ENCODE data around the gene TMEM38A.
"Not testable (repeated sequence)": the region's sequence is repeated elsewhere in the genome, so short reads cannot be mapped to it uniquely, and the experiment has no call there.

Gene TMEM38A

DNA sequence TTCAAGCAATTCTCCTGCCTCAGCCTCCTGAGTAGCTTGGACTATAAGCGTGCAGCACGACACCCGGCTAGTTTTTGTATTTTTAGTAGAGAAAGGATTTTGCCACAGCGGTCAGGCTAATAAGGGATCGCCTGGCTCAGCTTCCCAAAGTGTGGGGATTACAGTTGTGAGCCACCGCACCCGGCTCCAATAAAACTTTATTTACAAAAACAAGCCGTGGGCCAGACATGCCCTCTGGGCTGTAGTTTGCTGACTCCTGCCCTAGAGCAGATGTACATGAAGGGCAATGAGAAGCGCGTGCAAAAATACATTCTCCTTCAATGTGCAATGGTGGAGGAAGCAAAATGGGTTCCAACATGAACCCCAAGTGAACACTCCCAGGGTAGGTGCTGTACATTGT, 19.2 kb upstream of the TMEM38A start:
- H3K4me1 ChIP-seq (ENCODE audit: control insufficient read depth, insufficient read depth, low read length): no peaks in the 10 kb centered on the region
- no peaks in the 10 kb centered on the region for H3K9me3 ChIP-seq (ENCODE audit: control insufficient read depth, low read length)
- no peak overlapping the region for H3K4me3 ChIP-seq (ENCODE audit: low read length)
- H3K27me3 ChIP-seq (ENCODE audit: control insufficient read depth, insufficient read depth, low read length): no peaks in the 10 kb centered on the region
- no peak overlapping the region for H3K9ac ChIP-seq (ENCODE audit: low read length)
- H3K36me3 ChIP-seq (ENCODE audit: control insufficient read depth, insufficient read depth, low read length): peaks cover 2% of the 10 kb centered on the region

DNA sequence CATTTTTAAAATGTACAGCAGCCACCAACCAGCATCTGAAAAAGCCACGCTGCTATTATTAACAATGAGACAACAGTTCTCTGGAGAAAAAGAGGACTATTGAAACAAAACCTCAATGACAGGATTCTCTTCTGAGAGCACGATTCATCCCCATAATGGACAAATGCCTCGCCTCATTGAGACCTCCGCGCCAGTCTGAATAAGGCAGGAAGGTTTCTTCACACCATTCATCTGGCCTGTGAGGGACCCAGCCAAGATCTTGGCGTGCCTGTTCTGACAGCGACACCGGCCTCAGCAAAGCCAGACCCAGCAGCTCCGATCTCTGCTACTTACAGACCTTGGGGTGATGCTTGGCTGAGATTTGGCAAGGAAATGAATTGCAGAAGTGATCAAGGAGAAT, 15.8 kb upstream of the TMEM38A start:
- H3K36me3 ChIP-seq (ENCODE audit: control insufficient read depth, insufficient read depth, low read length): peaks cover 6% of the 10 kb centered on the region
- H3K4me3 ChIP-seq (ENCODE audit: low read length): no peak overlapping the region
- H3K4me1 ChIP-seq (ENCODE audit: control insufficient read depth, insufficient read depth, low read length): no peaks in the 10 kb centered on the region
- H3K27me3 ChIP-seq (ENCODE audit: control insufficient read depth, insufficient read depth, low read length): no peaks in the 10 kb centered on the region
- no peaks in the 10 kb centered on the region for H3K9me3 ChIP-seq (ENCODE audit: control insufficient read depth, low read length)
- no peak overlapping the region for H3K9ac ChIP-seq (ENCODE audit: low read length)

DNA sequence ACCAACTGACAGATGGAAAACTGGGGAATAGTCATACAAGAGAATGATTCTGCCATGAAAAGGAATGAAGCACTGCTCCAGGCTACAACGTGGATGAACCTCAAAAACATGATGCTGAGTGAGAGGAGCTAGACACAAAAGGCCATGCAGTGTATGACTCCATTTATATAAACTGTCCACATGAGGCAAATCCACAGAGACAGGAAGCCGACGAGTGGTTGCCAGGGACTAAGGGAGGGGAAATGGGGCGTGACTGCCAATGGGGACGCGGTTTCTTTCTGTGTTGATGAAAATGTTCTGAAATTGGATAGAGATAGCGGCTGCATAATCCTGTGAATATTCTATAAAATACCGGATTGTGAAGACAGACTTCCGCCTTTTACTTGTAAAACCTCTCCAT, 11.2 kb upstream of the TMEM38A start:
- no peaks in the 10 kb centered on the region for H3K27me3 ChIP-seq (ENCODE audit: control insufficient read depth, insufficient read depth, low read length)
- no peaks in the 10 kb centered on the region for H3K9me3 ChIP-seq (ENCODE audit: control insufficient read depth, low read length)
- no peak overlapping the region for H3K9ac ChIP-seq (ENCODE audit: low read length)
- no peaks in the 10 kb centered on the region for H3K4me1 ChIP-seq (ENCODE audit: control insufficient read depth, insufficient read depth, low read length)
- no peak overlapping the region for H3K4me3 ChIP-seq (ENCODE audit: low read length)
- H3K36me3 ChIP-seq (ENCODE audit: control insufficient read depth, insufficient read depth, low read length): peaks cover 11% of the 10 kb centered on the region

DNA sequence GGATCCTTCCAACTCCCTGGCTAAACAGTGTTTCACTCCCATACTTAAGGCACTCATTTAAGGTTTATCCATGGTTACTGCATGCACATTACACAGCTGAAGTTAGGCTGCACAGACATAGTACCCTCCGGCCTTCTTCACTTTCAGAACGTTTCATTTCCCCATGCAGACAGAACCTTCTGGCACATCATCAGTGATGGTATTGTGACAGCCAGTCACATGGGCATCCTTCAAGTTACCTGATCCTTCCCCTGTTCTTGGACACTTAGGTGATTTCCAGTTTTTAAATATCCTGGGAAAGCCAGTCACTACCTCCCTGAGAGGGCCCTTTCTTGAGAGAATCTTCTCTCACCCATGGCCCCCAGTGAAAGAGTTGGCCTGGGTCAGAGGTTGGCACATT, 10.1 kb upstream of the TMEM38A start:
- Histone ChIP-seq H3K9ac (ENCODE audit: low read length) (no peak overlapping the region), H3K9me3 (ENCODE audit: control insufficient read depth, low read length) (no peaks in the 10 kb centered on the region), H3K36me3 (ENCODE audit: control insufficient read depth, insufficient read depth, low read length) (peaks cover 11% of the 10 kb centered on the region), H3K27me3 (ENCODE audit: control insufficient read depth, insufficient read depth, low read length) (no peaks in the 10 kb centered on the region), H3K4me1 (ENCODE audit: control insufficient read depth, insufficient read depth, low read length) (no peaks in the 10 kb centered on the region), H3K4me3 (ENCODE audit: low read length) (no peak overlapping the region)

DNA sequence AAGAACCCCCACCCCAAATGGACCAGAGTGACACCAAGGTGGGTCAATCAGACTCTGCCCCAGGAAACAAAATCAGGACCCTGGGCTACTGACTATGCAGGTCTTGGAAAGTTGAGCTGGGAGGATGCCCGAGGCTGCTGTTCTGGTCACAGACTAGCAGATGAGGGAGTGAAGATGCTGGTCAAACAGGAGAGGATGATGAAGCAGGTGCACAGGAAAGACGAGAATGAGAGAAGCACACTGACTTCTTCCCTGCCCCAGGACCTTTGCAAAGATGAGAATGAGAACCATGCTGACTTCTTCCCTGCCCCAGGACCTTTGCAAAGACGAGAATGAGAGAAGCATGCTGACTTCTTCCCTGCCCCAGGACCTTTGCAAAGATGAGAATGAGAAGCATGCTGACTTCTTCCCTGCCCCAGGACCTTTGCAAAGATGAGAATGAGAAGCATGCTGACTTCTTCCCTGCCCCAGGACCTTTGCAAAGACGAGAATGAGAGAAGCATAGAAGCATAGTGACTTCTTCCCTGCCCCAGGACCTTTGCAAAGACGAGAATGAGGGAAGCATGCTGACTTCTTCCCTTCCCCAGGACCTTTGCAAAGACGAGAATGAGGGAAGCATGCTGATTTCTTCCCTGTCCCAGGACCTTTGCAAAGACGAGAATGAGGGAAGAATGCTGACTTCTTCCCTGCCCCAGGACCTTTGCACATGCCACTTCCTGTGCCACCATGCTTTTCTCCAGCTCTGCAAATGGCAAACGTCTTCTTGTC, 9.3 kb upstream of the TMEM38A start:
- not testable (repeated sequence) for H3K9ac ChIP-seq (ENCODE audit: low read length); H3K9me3 ChIP-seq (ENCODE audit: control insufficient read depth, low read length); H3K36me3 ChIP-seq (ENCODE audit: control insufficient read depth, insufficient read depth, low read length); H3K27me3 ChIP-seq (ENCODE audit: control insufficient read depth, insufficient read depth, low read length); H3K4me1 ChIP-seq (ENCODE audit: control insufficient read depth, insufficient read depth, low read length); H3K4me3 ChIP-seq (ENCODE audit: low read length)

DNA sequence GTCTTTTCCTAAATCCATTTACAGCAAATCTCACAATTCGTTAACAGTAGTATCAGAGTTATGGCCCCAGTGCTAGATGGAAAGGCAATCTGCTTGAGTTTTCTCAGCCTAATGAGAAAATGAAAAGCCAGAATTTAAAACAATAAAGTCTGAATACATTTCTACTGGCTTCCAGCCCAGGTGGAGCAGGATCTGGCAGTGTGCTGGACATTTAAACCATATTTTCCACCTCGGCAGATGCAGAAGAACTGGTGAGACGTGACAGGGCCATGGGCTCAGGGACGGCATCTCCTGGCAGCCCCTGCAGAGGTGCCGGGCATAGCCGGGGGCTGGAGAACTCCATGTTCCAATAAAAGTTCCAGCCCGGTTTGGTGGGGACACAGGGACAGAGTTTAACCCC, 8.1 kb upstream of the TMEM38A start:
- Histone ChIP-seq H3K27me3 (ENCODE audit: control insufficient read depth, insufficient read depth, low read length) (no peaks in the 10 kb centered on the region), H3K9ac (ENCODE audit: low read length) (no peak overlapping the region), H3K36me3 (ENCODE audit: control insufficient read depth, insufficient read depth, low read length) (peaks cover 5% of the 10 kb centered on the region), H3K4me1 (ENCODE audit: control insufficient read depth, insufficient read depth, low read length) (no peaks in the 10 kb centered on the region), H3K4me3 (ENCODE audit: low read length) (no peak overlapping the region), H3K9me3 (ENCODE audit: control insufficient read depth, low read length) (no peaks in the 10 kb centered on the region)

DNA sequence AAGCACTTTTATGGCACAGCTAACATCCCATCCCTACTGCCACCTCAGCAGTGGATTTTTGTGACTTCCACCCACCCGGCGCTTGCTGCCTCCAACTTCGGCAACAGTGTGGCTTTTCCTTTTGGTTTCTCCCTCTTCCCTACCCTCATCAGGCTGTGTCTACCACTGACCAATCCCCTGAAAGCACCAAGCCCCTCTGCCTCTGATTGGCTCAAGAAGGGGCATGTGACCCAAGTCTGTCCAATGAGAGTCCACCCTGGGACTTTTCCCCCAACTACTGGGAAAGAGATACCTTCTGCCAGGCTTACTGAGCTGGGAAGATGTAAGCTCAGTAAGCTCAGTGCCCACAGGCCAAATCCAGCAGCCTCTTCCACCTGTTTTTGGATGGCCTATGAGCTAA, 6.8 kb upstream of the TMEM38A start:
- H3K4me1 ChIP-seq (ENCODE audit: control insufficient read depth, insufficient read depth, low read length): peaks cover 7% of the 10 kb centered on the region
- H3K4me3 ChIP-seq (ENCODE audit: low read length): no peak overlapping the region
- no peaks in the 10 kb centered on the region for H3K27me3 ChIP-seq (ENCODE audit: control insufficient read depth, insufficient read depth, low read length)
- H3K9me3 ChIP-seq (ENCODE audit: control insufficient read depth, low read length): no peaks in the 10 kb centered on the region
- no peak overlapping the region for H3K9ac ChIP-seq (ENCODE audit: low read length)
- H3K36me3 ChIP-seq (ENCODE audit: control insufficient read depth, insufficient read depth, low read length): peaks cover 5% of the 10 kb centered on the region

DNA sequence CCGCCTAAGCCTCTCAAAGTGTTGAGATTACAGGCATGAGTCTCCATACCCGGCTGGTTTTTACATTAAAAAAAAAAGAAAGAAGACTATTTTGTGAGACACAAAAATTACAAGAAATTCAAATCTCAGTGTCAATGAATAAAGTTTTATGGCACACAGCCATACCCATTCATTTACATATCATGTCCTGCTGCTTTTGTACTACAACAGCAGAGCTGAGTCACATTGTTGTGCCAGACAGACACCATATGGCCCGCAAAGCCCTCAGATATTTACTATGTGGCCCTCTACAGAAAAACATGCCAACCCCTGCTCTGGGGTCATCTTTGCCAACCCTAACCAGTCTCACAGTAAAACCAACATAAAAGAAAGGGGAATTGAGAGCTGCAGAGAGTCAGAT, 6.3 kb upstream of the TMEM38A start:
- Histone ChIP-seq H3K4me3 (ENCODE audit: low read length) (no peak overlapping the region), H3K9me3 (ENCODE audit: control insufficient read depth, low read length) (no peaks in the 10 kb centered on the region), H3K4me1 (ENCODE audit: control insufficient read depth, insufficient read depth, low read length) (peaks cover 12% of the 10 kb centered on the region), H3K27me3 (ENCODE audit: control insufficient read depth, insufficient read depth, low read length) (no peaks in the 10 kb centered on the region), H3K36me3 (ENCODE audit: control insufficient read depth, insufficient read depth, low read length) (peaks cover 5% of the 10 kb centered on the region), H3K9ac (ENCODE audit: low read length) (no peak overlapping the region)

DNA sequence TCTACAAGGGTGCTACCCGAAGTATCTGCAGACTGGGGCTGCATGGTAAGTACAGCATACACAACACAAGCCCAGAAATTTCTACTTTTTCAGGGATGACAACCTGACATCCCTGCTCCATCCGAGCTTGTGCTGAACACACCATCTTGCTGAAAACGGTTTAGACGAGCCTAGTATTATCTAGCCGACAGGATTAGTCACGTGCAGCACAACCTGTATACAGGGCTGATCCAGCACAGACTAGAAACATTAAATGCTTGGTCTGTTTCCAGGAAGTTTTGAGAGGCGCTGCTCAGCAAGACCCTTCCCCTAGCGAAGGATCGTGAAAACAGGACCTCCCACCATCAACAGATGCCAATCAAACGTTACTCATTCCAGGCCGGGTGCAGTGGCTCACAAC, 5.2 kb upstream of the TMEM38A start:
- no peak overlapping the region for H3K4me3 ChIP-seq (ENCODE audit: low read length)
- H3K9ac ChIP-seq (ENCODE audit: low read length): no peak overlapping the region
- H3K36me3 ChIP-seq (ENCODE audit: control insufficient read depth, insufficient read depth, low read length): peaks cover 5% of the 10 kb centered on the region
- H3K9me3 ChIP-seq (ENCODE audit: control insufficient read depth, low read length): no peaks in the 10 kb centered on the region
- H3K27me3 ChIP-seq (ENCODE audit: control insufficient read depth, insufficient read depth, low read length): no peaks in the 10 kb centered on the region
- peaks cover 12% of the 10 kb centered on the region for H3K4me1 ChIP-seq (ENCODE audit: control insufficient read depth, insufficient read depth, low read length)

DNA sequence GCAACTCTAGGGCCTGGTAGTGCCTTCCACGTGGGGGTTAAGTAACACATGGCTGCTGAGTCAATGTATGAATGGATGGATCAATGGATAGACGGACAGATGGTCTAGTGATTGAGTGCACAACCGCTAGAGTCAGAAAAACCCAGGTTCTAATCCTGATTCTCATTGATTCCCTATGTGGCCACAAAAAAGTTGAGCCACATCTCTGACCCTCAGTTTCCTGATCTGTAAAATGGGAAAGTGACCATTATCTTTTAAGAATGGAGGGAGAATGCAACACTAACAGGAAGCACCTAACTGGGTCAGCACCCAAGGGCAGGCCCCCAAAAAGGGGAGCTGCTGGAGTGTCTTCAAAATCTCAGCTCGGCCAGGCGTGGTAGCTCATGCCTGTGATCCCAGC, 3.6 kb upstream of the TMEM38A start:
- Histone ChIP-seq H3K4me3 (ENCODE audit: low read length) (no peak overlapping the region), H3K9ac (ENCODE audit: low read length) (no peak overlapping the region), H3K9me3 (ENCODE audit: control insufficient read depth, low read length) (no peaks in the 10 kb centered on the region), H3K27me3 (ENCODE audit: control insufficient read depth, insufficient read depth, low read length) (no peaks in the 10 kb centered on the region), H3K4me1 (ENCODE audit: control insufficient read depth, insufficient read depth, low read length) (peaks cover 12% of the 10 kb centered on the region), H3K36me3 (ENCODE audit: control insufficient read depth, insufficient read depth, low read length) (peaks cover 4% of the 10 kb centered on the region)

DNA sequence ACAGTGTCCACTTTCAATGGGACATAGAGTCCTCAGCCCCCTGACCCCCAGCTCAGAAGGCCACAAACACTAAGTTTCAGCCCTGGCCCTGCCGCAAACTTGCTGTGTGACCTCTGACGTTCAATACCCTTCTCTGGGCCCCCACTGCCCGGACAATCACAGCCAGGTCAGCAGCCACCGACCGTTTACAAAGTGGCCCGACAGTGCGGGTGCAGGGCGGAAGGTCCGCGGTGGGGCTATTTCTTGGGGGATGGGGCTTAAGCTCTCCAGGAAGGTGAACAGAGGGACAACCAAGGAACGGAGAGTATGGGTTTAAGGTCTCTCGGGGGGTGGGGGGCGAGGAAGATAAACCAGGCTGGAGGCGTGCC, 1.5 kb upstream of the TMEM38A start:
- no peaks in the 10 kb centered on the region for H3K36me3 ChIP-seq (ENCODE audit: control insufficient read depth, insufficient read depth, low read length)
- H3K27me3 ChIP-seq (ENCODE audit: control insufficient read depth, insufficient read depth, low read length): no peaks in the 10 kb centered on the region
- no peaks in the 10 kb centered on the region for H3K9me3 ChIP-seq (ENCODE audit: control insufficient read depth, low read length)
- H3K4me1 ChIP-seq (ENCODE audit: control insufficient read depth, insufficient read depth, low read length): peaks cover 23% of the 10 kb centered on the region
- H3K4me3 ChIP-seq (ENCODE audit: low read length): peak overlapping the region; percentile 68
- peak overlapping the region; percentile 71 for H3K9ac ChIP-seq (ENCODE audit: low read length)

DNA sequence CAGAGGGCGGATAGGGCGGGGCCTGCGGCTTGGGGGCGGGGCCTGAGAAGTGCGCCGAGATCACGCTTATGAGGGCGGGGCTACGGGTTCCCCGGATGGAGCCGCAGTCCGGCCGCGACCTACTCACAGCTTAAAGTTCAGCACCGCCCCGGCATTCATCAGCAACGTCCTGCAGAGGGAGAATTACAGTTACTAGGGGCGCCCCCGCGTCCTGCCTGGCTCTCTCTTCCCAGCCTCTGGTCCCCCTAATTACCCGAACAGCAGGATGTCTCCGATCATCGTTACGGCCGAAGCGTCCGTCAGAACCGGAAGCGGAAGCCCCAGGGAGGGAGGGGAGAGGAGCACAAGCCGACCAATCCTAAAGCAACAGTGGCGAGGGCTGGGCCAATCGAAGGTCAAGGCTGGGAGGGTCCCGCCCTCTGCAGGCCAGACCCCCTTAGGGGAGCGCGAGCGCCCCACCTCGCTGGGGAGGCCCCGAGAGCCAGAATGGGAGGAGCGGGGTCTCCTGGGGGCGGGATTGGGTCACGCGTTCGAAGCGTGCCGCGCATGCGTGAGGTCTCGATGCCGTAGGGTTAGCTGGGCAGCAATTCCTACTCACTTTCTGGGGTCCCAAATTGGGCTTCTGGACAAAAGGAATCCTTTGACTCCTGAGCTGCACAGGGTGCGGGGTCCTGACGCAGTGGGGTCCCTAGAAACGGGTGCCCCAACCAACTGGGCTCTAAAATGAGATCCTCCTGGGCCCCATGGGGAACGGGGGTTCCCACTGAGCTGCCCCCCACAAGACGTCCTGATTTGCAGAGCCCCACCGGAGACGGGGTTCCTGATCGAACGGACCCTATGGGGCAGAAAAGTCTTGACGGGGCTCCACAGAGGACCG, 869 bp upstream of the TMEM38A start, which contains the start of gene SMIM7:
TSS of gene SMIM7 (minus strand) at position 313 of the 877 bp plus-strand sequence. CDS start at position 279, 34 bp downstream.
- Histone ChIP-seq H3K36me3 (ENCODE audit: control insufficient read depth, insufficient read depth, low read length) (no peaks in the 10 kb centered on the region), H3K27me3 (ENCODE audit: control insufficient read depth, insufficient read depth, low read length) (no peaks in the 10 kb centered on the region), H3K4me1 (ENCODE audit: control insufficient read depth, insufficient read depth, low read length) (peaks cover 25% of the 10 kb centered on the region), H3K4me3 (ENCODE audit: low read length) (peak within 1 kb of the TSS; percentile 68), H3K9ac (ENCODE audit: low read length) (peak within 1 kb of the TSS; percentile 77), H3K9me3 (ENCODE audit: control insufficient read depth, low read length) (no peaks in the 10 kb centered on the region)

Measured in mucosa of stomach (tissue), 1 donor.